Fibroblast of upper back skin (primary cell): ENCODE measurements around the gene PLD5.
"Not testable (repeated sequence)": the region's sequence is repeated elsewhere in the genome, so short reads cannot be mapped to it uniquely, and the experiment has no call there.

Experiments
- DNase-seq: peaks from one replicate; pipeline ENCODE4 v3.0.0-alpha.2; 2013

PLD5 gene

DNA sequence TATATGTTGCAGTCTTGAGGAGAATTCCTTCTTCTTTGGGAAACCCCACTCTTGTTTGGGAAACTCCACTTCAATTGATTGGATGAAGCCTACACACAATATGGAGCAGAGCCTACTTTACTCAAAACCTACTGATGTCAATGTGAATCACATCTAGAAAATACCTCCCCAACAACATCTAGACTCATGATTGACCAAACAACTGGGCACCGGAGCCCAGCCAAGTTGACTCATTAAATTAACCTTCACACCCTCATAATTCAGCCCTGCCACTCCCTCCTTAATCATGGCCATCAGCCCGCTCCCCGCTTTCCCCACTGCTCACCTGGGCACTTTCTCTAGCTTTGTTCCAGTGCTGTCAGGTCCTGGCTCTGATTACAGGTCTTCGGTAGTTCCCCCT is 317.5 kb downstream of the PLD5 start:
- DNase-seq, result no peak

- DNase-seq, result peak; percentile 32
Measured at GRCh38 chr1:242205622-242206489, 318.6 kb downstream of the PLD5 start.

GRCh38 chr1:242203262-242203661 is 321.2 kb downstream of the PLD5 start:
- DNase-seq, result no peak

DNA sequence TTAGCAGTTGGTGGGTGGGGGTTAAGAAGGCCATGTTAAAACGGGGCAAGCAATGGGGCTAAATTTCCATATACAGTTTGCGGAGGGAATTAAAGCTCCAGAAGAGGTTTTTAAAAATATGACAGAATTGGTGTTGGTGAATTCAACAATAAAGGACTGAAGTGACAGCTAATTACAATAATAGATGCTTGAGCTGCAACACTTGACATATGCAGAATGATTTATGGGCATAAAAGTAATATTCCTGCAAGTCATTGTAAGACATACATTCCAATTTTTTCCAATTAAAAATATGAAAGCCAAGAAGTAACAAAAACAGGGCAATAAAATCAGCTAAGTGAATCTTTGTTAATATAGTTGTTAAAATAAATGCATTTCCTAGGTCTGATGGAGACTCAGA is 323.4 kb downstream of the PLD5 start:
- DNase-seq, result no peak

DNA sequence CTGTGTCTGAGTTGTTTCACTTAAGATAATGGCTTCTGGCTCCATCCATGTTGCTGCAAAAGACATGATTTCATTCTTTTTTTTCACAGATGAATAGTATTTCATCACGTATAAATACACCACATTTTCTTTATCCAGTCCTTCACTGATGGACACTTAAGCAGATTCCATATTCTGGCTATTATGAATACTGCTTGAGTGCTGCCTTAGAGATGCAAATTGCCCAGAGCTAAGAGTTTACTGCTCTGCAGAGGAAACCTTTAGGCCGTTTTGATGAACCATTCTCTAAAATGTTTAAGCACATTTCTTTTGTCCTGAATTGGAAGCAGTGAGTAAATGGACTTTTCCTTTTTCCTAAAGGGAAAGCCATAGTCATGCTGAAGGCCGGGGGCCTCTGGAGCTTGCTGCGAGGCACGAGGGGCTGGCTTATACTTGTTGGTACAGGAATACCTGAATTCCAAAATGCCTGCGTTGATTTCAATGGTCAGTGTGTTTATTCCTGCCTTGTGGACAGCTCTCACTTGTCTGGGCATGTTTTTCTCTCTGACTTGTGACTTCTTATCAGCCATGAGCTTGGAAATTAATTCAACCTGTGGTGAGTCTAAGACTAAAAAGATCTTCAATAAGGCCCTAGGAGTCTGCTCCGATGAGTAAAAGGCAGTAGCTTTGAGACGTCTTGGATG is 324.6 kb downstream of the PLD5 start:
- no peak for DNase-seq

DNA sequence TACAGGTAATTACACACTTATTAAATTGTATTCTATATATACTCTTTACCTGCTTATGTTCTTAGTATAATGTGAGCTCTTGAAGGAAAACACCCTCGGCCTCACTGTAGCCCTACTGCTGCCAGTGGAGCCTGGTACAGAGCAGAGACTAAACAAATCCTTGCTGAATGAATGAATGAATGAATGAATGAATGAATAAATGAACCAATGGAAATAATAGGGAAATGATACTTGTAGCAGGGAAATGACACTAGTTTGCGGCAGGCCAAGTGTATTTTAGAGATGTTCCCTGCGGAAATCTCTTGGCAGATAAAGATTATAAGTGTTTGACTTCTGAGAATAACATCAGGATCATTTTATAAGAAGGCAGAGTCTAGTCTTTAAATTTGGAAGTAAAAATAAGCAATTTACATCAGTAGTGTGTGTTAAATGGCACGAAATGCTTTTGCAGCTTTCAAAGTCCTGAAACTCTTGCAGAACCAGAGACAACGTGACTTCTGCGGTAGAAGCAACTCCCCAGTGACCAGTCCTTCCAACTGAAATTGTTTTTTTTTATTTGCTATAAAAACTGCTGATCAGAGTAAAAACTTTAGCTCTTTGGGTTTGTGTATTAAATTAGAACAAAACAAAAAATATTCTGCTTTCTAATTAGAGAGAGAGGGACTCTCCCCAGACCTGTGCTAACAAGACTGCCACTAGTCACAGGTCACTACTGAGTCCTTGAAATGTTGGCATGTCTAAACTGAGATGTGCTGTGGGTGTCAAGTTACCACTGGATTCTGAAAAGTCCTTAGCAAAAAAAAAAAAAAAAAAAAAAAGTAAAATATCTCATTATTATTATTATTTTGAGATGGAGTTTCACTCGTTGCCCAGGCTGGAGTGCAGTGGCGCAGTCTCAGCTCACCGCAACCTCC is 326.3 kb downstream of the PLD5 start:
- DNase-seq, result no peak

- DNase-seq, result no peak
Measured at GRCh38 chr1:242196914-242197313, 327.6 kb downstream of the PLD5 start.

- DNase-seq, result no peak
Measured at GRCh38 chr1:242196101-242196500, 328.4 kb downstream of the PLD5 start.

GRCh38 chr1:242189591-242189990 is 334.9 kb downstream of the PLD5 start:
- DNase-seq, result no peak

GRCh38 chr1:242187816-242188215 is 336.7 kb downstream of the PLD5 start:
- no peak for DNase-seq

DNA sequence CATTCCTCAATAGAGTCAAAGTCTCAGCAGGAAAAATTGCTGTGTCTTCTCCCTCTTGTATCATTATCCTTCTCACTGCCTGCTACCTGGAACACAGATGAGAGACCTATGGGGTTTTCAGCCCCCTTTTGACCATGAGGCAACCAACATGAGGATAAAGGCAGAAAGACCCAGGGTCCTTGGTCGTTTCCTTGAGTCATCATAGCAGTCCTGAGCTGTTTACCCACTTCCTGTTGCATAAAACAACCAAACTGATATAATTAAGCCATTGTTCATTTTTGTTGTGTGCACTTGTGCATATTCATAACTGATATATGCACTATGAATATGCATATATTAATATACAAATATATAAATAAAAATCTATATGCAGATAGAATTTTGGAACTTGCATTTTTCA is 337.3 kb downstream of the PLD5 start:
- no peak for DNase-seq

DNA sequence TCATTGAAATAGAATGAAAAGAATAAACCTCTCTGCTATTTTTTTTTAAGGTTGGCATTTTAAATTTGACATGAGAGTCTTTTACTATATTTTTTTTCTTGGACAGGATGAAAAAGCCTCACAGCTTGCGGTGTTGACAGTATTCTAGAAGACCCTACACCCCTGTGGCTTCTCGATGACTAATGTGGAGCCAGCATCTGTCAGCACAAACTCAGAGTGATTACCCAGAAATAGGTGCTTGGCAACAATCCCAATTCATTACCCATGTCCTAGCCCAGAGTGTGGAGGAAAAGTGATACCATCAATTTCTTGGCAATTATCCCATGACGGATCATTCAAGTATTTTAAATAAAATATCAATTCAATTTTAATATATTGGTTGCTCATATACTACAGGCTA is 338.8 kb downstream of the PLD5 start:
- peak; percentile 8 for DNase-seq

- no peak for DNase-seq
Measured at GRCh38 chr1:242184955-242185354, 339.5 kb downstream of the PLD5 start.

DNA sequence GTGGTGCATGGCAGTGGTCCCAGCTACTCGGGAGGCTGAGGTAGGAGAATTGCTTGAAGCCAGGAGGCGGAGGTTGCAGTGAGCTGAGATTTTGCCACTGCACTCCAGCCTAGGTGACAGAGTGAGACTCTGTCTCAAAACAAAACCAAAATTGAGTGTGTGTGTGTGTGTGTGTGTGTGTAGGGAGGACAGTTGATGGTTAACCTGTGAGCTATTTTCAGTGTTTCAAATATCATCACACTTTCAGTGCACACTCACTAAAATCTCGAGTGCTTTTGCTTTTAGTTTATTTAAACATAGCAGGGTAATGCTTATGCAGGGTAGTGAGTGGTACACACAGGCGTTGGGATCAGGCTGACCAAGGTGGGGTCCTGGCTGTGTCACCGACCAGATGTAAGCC is 344.7 kb downstream of the PLD5 start:
- DNase-seq, result not testable (repeated sequence)

GRCh38 chr1:242178924-242179708 is 345.4 kb downstream of the PLD5 start:
- DNase-seq, result no peak

- no peak for DNase-seq
Measured at GRCh38 chr1:242178436-242178835, 346.1 kb downstream of the PLD5 start.

DNA sequence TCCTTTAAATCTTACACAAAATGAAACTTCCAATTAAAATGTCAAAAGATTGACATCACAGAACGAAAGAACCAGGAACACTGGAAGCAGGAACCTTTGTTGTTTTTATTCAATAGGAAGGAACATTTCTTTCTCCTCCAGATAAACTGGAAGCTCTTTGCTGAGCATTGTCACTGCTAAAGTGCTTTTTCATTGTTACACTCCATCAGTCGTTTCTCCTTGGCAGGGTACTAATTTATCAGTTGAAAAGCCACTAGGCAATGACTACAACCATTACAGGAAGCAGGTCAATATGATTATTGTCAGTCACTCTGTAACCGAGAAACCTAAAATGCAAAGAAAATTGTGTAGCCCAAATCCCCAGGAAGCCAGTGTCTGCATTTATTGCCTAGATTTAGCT is 362.4 kb downstream of the PLD5 start:
- DNase-seq, result no peak

GRCh38 chr1:242147096-242147976 is 377.2 kb downstream of the PLD5 start:
- peak; percentile 4 for DNase-seq

DNA sequence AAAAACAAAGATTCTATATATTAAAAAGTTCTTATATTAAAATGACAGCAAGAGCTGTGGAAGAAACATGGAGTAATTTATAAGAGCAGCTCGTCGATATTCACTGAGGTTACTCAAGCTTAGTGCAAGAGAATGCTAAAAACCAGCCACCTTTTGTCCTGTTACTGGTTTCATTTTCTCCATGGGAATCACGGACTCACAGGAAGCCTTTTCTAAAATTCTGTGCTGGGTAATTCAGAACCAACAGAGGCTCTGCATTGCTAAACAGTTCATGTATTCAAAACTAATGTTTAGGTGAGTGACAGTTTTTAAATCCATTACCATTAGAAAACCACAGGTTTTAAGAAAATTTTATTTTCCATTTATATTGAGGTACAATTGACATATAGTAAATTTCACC is 377.8 kb downstream of the PLD5 start:
- DNase-seq, result no peak

DNA sequence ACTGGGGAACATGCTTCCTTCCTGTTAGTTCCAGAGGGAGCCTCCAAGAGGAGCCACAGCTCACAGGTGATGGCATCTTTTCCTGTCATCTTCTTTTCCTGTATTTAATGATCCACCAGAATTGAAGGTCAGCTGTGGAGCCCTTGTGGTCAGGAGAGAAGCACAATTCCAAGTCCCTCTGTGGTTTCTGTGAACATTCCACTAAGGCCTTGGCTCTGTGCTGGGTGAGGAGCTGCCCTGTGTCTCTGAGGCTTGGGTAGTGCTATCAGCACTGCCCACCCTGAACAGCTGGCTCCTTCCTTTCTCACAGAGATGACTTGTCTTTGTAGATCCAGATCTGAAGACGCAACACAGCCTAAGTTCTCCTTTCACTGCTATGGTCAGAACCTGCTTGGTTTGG is 383.7 kb downstream of the PLD5 start:
- DNase-seq, result no peak

DNA sequence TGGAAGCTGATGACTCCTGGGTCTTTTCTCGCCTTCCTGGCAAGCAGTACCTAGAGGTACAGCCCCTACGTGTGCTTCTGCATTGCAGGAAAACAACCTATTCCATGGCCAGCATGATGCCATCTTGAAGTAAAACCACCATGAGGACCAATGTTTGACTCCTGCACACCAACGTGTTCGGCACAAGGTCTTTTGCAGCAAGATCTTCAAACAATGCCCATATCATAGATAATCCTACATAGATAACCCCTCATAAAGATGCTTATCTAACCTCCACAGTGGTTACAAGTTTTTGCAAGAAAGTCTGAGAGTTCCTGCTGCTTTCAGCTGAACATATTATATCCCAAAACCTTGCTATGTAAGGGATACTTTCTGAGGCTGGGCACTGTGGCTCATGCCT is 384.5 kb downstream of the PLD5 start:
- DNase-seq, result no peak
